Neural crest cell (in vitro differentiated cells): ENCODE data around the gene HS3ST3B1. TPM values are rescaled to one million over a fixed set of nuclear protein-coding genes. Genes with fewer than 3 reads are reported as not detected.

Experiments used
- DNase-seq: peaks from one replicate; pipeline ENCODE4 v3.0.0; 2021; ENCODE audit warnings: low read depth, mixed read lengths, low spot score
- H3K27ac Mint-ChIP-seq: one replicate; pipeline ENCODE4 v1.8.0; 2021; ENCODE audit warnings: mild to moderate bottlenecking, mixed read lengths; ENCODE audit not compliant: unreplicated experiment
- H3K27me3 Mint-ChIP-seq: 2 replicates; pipeline ENCODE4 v1.8.0; 2021; ENCODE audit warnings: low read depth, mild to moderate bottlenecking, mixed read lengths
- H3K36me3 Mint-ChIP-seq: 2 replicates; pipeline ENCODE4 v1.8.0; 2021; ENCODE audit warnings: low read depth, mild to moderate bottlenecking, mixed read lengths
- H3K4me1 Mint-ChIP-seq: 2 replicates; pipeline ENCODE4 v1.8.0; 2021; ENCODE audit warnings: mixed read lengths
- H3K4me3 Mint-ChIP-seq: one replicate; pipeline ENCODE4 v1.8.0; 2021; ENCODE audit warnings: mild to moderate bottlenecking, mixed read lengths
- H3K9me3 Mint-ChIP-seq: 2 replicates; pipeline ENCODE4 v1.8.0; 2021; ENCODE audit warnings: mixed read lengths
- total RNA-seq: library from RNA; stranded (reverse); gene quantifications from 2 replicates; pipeline ENCODE4 v1.2.1, GENCODE V29; 2021
- TF ChIP-seq, protein P1 (sequence below): fragments of 200-600 bp; sonication (generic); conservative IDR thresholded peaks from 2 replicates; pipeline ENCODE4 v1.5.0; 2021; ENCODE audit warnings: antibody characterized with exemption, mild to moderate bottlenecking

The HS3ST3B1 gene
- total RNA-seq, 1 donor from 2014 or later = 58.3 TPM

DNA sequence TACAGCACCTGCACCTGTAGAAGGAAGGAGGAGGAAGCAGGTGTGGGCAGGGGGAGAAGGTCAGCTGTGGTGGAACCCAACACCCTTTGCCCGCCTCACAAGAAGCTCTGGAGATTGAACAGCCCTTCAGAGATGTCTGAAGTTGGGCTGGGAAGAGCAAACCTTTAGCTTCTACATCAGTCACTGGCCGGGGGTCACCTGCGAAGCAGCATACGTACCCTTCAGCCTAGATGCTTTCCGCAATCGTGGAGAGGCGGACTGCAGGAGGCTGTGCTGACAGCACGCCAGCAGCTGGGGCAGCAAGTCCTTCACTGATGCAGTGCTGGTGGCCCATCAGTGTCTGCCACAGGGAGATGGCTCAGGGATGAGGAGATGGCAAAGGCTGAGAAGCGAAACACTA, 5.2 kb upstream of the HS3ST3B1 start:
- TF ChIP-seq, protein P1, sequence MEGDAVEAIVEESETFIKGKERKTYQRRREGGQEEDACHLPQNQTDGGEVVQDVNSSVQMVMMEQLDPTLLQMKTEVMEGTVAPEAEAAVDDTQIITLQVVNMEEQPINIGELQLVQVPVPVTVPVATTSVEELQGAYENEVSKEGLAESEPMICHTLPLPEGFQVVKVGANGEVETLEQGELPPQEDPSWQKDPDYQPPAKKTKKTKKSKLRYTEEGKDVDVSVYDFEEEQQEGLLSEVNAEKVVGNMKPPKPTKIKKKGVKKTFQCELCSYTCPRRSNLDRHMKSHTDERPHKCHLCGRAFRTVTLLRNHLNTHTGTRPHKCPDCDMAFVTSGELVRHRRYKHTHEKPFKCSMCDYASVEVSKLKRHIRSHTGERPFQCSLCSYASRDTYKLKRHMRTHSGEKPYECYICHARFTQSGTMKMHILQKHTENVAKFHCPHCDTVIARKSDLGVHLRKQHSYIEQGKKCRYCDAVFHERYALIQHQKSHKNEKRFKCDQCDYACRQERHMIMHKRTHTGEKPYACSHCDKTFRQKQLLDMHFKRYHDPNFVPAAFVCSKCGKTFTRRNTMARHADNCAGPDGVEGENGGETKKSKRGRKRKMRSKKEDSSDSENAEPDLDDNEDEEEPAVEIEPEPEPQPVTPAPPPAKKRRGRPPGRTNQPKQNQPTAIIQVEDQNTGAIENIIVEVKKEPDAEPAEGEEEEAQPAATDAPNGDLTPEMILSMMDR = no peak
- peaks cover 2% of the 10 kb centered on the region for H3K36me3 Mint-ChIP-seq
- H3K9me3 Mint-ChIP-seq = peaks cover 2% of the 10 kb centered on the region
- no peak overlapping the region for H3K27ac Mint-ChIP-seq
- peak overlapping the region; percentile 79 for H3K4me3 Mint-ChIP-seq
- H3K4me1 Mint-ChIP-seq = peaks cover 42% of the 10 kb centered on the region
- H3K27me3 Mint-ChIP-seq = peaks cover 64% of the 10 kb centered on the region
- DNase-seq = no peak

DNA sequence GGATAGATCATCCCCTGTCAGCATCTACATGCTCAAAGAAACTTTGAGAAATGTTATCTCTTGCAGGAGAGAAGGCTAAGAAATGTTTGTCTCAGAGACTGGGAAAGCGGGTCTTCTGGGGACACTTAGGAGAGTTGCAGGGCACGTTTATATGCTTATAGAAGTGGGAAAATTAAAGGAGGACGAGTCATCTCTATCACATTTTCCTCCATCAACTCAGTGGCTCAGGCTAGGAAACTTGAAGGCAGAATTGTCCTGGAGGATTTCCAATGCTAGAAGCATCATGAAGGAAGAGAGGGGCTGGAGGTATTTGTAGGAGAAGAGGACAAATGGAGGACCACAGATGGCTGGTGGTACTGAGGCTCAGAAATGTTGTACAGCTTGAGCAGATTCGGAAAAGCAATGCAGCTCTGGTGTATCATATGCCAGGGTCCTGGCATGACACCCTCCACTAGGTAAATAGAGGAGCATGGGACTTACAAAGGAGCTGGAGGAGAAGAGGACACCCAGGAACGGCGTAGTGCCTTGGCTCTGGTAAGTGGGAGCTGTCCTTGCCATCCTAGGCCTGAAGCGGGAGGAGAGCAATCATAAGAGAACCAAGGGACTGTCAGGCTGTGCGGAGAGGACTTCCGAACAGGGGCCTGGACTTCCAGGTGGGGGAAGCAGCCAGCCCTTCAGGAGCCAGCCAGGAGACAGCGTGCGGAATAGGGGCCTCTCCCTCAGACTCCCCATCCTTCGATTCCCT, 4.5 kb upstream of the HS3ST3B1 start:
- Mint-ChIP-seq H3K4me3 (peak overlapping the region; percentile 79), H3K27me3 (peaks cover 66% of the 10 kb centered on the region)

DNA sequence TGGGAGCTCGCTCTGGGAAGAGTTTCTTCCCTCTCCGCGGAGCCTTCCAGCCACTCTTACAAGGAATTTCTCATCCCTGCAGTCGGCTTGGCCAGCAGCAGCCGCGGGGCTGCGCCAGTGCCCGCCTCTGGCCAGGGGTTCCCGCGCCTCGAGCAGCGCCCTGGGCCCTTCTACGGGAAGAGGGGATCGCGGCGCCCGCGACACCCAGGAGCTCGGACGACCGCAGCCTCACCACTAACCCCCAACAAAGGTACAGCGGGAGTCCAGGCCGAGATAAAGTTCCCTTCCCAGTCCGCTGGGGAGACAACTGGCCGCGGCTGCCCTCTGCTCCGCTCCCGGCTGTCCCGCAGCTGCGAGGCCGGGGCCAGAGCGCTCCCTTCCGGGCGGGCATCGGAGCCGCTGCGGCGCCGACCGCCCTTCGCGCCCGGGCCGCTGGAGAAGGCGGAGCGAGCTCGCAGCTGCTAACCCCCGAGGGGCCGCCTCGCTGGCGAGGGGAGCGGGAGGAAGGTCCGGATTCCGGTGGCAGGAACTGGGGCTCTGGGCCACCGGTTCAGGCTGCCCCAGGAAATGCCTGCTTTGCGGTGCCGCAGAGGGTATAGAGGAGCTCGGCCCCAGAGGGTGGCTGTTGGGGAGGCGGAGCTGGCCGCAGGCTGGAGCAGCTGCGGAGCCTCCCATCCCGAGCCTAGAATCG, 3.6 kb upstream of the HS3ST3B1 start:
- Mint-ChIP-seq H3K4me1 (peaks cover 43% of the 10 kb centered on the region), H3K27ac (no peak overlapping the region), H3K9me3 (no peaks in the 10 kb centered on the region), H3K27me3 (peaks cover 66% of the 10 kb centered on the region), H3K4me3 (peak overlapping the region; percentile 94), H3K36me3 (no peaks in the 10 kb centered on the region)
- TF ChIP-seq, protein P1 = peak; percentile 61
- no peak for DNase-seq

More for the DNA sequence above, 4.5 kb upstream of the HS3ST3B1 start:
- no peak overlapping the region for H3K27ac Mint-ChIP-seq
- H3K9me3 Mint-ChIP-seq = no peaks in the 10 kb centered on the region
- TF ChIP-seq, protein P1 = no peak
- peaks cover 43% of the 10 kb centered on the region for H3K4me1 Mint-ChIP-seq
- H3K36me3 Mint-ChIP-seq = no peaks in the 10 kb centered on the region
- no peak for DNase-seq

DNA sequence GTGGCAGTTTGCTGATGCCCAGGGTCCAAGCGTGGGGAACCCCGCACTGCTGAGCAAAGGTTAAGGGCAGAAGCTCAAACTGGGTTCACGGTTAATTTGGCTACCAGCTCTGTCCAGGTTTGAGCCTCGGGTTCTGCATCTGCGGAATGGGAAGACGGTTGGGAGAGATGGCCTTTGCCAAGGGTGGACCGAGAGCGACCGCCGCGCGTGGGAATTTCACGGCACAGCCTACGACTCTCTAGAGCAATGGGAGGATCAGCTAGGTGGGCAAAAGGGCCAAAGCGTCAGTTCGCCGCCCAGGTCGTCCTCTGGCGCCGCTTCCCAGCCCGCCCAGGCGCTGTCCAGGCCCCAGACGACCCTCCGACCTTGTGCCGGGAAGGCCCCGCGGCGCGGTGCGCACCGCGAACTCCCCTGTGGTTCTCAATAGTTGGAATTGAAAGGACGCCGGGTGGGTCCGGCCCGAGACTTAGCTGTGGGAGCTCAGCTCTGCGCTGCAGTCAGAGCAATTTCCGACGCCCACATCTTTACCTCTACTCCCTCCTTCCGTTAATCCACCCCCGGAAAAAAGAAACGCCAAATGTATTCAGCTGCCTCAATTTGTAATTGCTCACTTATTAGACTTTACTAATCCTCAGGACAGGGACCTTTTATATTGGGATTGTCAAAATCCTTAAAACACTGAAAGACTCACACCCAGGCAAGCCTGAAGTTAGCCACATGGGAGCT, 2.5 kb upstream of the HS3ST3B1 start:
- no peaks in the 10 kb centered on the region for H3K9me3 Mint-ChIP-seq
- TF ChIP-seq, protein P1 = no peak
- no peak overlapping the region for H3K27ac Mint-ChIP-seq
- peaks cover 70% of the 10 kb centered on the region for H3K27me3 Mint-ChIP-seq
- peaks cover 47% of the 10 kb centered on the region for H3K4me1 Mint-ChIP-seq
- H3K36me3 Mint-ChIP-seq = peaks cover 2% of the 10 kb centered on the region
- no peak for DNase-seq
- peak overlapping the region; percentile 94 for H3K4me3 Mint-ChIP-seq

DNA sequence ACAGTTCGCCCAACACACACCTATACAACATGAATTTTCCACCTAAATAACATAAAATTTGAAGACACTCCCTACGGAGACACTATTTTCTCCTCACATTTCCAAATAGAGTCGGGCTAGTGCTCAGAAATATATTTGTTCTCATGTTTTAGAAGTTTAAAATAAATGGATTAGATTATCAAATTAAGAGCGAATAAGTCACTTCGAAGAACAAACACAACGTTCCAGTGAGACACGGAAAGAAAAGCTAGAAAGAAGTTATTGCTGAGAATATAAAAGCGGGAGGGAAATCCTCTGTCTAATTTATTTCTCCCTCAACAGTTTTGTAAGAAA, 2.0 kb upstream of the HS3ST3B1 start:
- no peak overlapping the region for H3K27ac Mint-ChIP-seq

More for the DNA sequence above, 2.0 kb upstream of the HS3ST3B1 start:
- TF ChIP-seq, protein P1 = no peak
- Mint-ChIP-seq H3K4me3 (peak overlapping the region; percentile 94), H3K36me3 (peaks cover 5% of the 10 kb centered on the region), H3K27me3 (peaks cover 73% of the 10 kb centered on the region), H3K4me1 (peaks cover 51% of the 10 kb centered on the region), H3K9me3 (no peaks in the 10 kb centered on the region)
- no peak for DNase-seq
